Thyroid gland (tissue), 4 donors: ENCODE data around the gene TNS4. TPM values are rescaled to one million over a fixed set of nuclear protein-coding genes. Genes with fewer than 3 reads are reported as not detected.

Experiments used
- DNase-seq, 2 donors: peaks; one replicate each; pipeline ENCODE4 v3.0.0-alpha.2; 2019
- H3K27ac ChIP-seq, 3 donors: fragments of 200-600 bp; sonication (generic); 1 replicate in 2 of 3; 2 replicates in 1 of 3; pipeline ENCODE4 v1.5.1; 2016 to 2019; ENCODE audit warnings: mild to moderate bottlenecking in 1 of 3, moderate library complexity in 1 of 3
- H3K27me3 ChIP-seq: fragments of 200-600 bp; sonication (generic); one replicate; pipeline ENCODE4 v1.5.1; 2019
- H3K36me3 ChIP-seq, 2 donors: fragments of 200-600 bp; sonication (generic); one replicate each; pipeline ENCODE4 v1.5.1; 2016 to 2019
- H3K4me1 ChIP-seq, 2 donors: fragments of 200-600 bp; sonication (generic); one replicate each; pipeline ENCODE4 v1.5.1; 2017 to 2019
- H3K4me3 ChIP-seq, 3 donors: fragments of 200-600 bp; sonication (generic); replicated peaks in 1 of 3; 1 replicate in 2 of 3; 2 replicates in 1 of 3; pipeline ENCODE4 v1.5.1; 2016; ENCODE audit warnings: mild to moderate bottlenecking in 1 of 3
- H3K9me3 ChIP-seq: fragments of 200-600 bp; sonication (generic); one replicate; pipeline ENCODE4 v1.5.1; 2017
- POLR2A ChIP-seq, 2 donors: fragments of 450-650 bp; IDR thresholded peaks; one replicate each; pipeline ENCODE4 v1.6.1; 2017; ENCODE audit warnings: antibody characterized with exemption in 2 of 2, mild to moderate bottlenecking in 2 of 2, moderate library complexity in 1 of 2
- WGBS, 2 donors: methylation state at CpG; one replicate each; pipeline ENCODE4 v1.1.5; 2017; 5-methylcytosine and 5-hydroxymethylcytosine counted together
- intact Hi-C: fragments of 100-400 bp; cut with DNase I; formaldehyde crosslinking; loops from one replicate; pipeline ENCODE4 v1.15.1; 2023
- total RNA-seq, 4 donors: library from RNA; depleted of rRNA; stranded (reverse); fragments of >200 nt; gene quantifications; one replicate each; pipeline ENCODE4 v1.2.3, GENCODE V29; 2016
- TF ChIP-seq, protein P1 (sequence below), 6 experiments: fragments of 200-600 bp in 3 of 6; fragments of 450-650 bp in 3 of 6; sonication (generic) in 3 of 6; IDR thresholded peaks; one replicate each; pipeline ENCODE4 v1.5.1; 2016 to 2019; ENCODE audit warnings: antibody characterized with exemption in 6 of 6, mild to moderate bottlenecking in 2 of 6, inconsistent platforms in 1 of 6, moderate library complexity in 1 of 6

TNS4 gene
- total RNA-seq, 4 donors from 2014 or later, result 5.4 to 24.7 (median 16.2) TPM

GRCh38 chr17:40538936-40539705 lies 37.7 kb upstream of the TNS4 start:
- Histone ChIP-seq H3K9me3 (no peaks in the 10 kb centered on the region), H3K36me3 (no peaks in the 10 kb centered on the region), H3K4me3 (no peak overlapping the region), H3K27ac (peak overlapping the region; percentile 94 to 99 (median 99)), H3K4me1 (peaks cover 50 to 95% of the 10 kb centered on the region in 2 donors), H3K27me3 (no peaks in the 10 kb centered on the region)
- no peak for DNase-seq
- TF ChIP-seq, protein P1, sequence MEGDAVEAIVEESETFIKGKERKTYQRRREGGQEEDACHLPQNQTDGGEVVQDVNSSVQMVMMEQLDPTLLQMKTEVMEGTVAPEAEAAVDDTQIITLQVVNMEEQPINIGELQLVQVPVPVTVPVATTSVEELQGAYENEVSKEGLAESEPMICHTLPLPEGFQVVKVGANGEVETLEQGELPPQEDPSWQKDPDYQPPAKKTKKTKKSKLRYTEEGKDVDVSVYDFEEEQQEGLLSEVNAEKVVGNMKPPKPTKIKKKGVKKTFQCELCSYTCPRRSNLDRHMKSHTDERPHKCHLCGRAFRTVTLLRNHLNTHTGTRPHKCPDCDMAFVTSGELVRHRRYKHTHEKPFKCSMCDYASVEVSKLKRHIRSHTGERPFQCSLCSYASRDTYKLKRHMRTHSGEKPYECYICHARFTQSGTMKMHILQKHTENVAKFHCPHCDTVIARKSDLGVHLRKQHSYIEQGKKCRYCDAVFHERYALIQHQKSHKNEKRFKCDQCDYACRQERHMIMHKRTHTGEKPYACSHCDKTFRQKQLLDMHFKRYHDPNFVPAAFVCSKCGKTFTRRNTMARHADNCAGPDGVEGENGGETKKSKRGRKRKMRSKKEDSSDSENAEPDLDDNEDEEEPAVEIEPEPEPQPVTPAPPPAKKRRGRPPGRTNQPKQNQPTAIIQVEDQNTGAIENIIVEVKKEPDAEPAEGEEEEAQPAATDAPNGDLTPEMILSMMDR (IDR thresholded peaks at IDR 0.05), result no peak
- TF ChIP-seq POLR2A (IDR thresholded peaks at IDR 0.05), result no peak
- 78 to 93% methylated on average over 5 to 6 of the region's 6 CpGs for WGBS, 2 donors
- intact Hi-C loops, result no loop called here

DNA sequence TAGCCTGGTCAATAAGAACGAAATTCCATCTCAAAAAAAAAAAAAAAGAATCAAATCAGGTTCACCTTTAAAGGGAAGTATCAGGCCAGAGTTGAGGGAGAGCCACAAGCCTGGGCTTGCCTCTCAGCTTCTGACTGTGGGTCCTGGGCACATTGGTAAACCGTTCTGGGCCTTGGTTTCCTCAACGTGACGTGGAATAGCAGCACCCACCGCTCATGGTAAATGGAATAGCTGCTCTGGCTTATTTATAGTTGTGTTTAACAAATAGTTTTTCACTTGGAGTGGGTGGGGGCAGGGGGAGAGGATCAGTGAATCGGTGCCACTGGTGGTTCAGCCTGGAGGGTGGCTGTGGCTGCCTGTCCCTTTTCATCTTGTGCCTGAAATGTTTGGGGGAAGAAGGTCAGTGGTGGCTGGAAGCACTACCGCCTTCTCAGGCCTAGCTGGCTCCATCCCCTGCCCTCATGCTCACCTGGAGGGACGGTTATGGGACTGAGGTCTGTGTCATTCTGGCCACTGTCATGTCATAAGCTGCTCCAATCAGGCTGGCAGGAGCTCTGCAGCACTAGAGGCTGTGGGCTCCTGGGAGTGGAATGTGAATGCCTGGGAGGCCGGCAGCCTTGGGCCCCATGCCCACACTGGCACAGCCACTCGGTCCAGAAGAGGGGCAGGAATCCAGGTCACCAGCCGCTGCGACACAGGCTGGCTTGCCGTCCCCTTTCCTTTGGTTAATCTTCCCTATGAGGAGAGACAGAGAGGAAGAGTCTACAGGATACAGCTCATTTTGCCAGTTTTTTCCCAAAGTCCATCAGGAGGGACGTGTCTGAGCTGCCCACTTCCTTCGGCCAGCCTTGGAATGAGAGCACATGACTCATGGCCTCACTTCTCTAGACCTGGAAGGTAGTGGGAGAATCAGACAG lies 36.9 kb upstream of the TNS4 start:
- 47 to 63% methylated on average over 9 to 15 of the region's 15 CpGs for WGBS, 2 donors

DNA sequence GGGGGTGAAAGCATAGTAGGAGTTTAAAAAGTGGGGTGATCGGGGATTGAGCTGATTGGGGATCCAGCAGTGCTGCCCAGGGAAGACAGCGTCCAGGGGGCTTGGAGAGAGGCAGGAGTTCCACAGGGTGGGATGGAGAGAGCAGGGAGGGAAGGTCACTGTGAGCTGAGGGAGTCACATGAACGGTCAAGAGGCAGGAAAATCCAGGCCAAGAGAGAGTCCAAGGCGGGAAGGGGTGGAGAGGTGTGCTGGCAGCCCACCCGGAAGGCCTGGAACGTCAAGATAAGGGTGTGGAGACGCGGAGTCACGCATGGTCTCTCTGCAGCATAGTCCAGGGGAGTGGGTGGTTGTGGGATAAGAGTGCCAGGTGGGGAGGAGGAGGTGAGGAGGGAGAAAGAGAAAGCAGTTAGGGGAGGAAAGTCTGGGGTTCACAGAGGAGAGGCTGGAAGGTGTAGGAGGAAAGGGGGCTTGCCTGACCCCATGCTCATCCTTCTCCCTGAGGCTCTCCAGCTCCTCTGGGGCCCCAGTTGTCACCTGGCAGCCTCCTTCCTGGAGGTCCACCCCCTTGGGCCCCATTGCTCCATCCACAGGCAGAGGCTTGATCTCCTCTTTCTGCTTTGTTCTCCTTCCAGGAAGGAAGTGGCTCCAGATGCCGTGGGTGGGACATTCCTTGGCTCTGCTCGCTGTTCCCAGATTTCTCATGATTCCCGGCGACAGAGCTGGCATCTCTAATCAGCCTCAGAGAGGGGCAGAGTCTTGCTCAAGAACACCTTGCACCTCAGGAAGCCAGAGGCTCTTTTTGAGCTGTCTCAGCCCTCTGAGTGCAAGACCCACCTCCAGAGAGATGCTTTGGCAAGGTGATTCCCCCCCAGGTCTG lies 35.1 kb upstream of the TNS4 start:
- Histone ChIP-seq H3K36me3 (no peaks in the 10 kb centered on the region), H3K4me3 (no peak overlapping the region), H3K4me1 (peaks cover 61 to 99% of the 10 kb centered on the region in 2 donors), H3K27me3 (no peaks in the 10 kb centered on the region), H3K9me3 (no peaks in the 10 kb centered on the region), H3K27ac (peak overlapping the region; percentile 94 to 99 (median 99))
- DNase-seq, result peak; percentile 80 to 86
- intact Hi-C loops, result no loop called here
- no peak for TF ChIP-seq POLR2A (IDR thresholded peaks at IDR 0.05)
- TF ChIP-seq, protein P1 (IDR thresholded peaks at IDR 0.05), result no peak
- 18 to 19% methylated on average over 13 of the region's 13 CpGs for WGBS, 2 donors

More for the DNA sequence above, 36.9 kb upstream of the TNS4 start:
- Histone ChIP-seq H3K9me3 (no peaks in the 10 kb centered on the region), H3K36me3 (no peaks in the 10 kb centered on the region), H3K4me1 (peaks cover 50 to 96% of the 10 kb centered on the region in 2 donors), H3K27ac (peak overlapping the region; percentile 94 to 99 (median 99)), H3K27me3 (no peaks in the 10 kb centered on the region), H3K4me3 (no peak overlapping the region)
- intact Hi-C loops, result no loop called here
- peak; percentile 95 for DNase-seq
- peak; percentile 55 to 73 for TF ChIP-seq POLR2A (IDR thresholded peaks at IDR 0.05)
- TF ChIP-seq, protein P1 (IDR thresholded peaks at IDR 0.05), result no peak

DNA sequence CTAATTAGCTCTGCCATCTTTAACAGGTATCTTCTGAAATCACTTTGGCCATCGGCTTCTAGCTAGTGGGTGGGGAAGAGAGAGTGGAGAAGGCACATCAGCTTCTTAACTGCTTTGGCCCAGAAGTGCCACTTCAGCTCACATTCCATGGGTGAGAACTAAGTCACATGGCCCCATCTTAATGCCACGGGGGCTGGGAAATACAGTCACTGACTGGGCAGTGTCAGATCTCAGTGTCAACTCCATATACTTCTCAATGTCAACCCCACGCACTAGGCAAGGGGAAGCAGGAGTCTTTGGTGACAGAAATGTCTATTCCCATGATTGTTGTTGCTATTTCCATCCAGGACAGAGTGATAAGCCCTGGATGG lies 34.5 kb upstream of the TNS4 start:
- Histone ChIP-seq H3K36me3 (no peaks in the 10 kb centered on the region), H3K9me3 (no peaks in the 10 kb centered on the region), H3K27ac (peak overlapping the region; percentile 94 to 99 (median 99)), H3K4me1 (peaks cover 61 to 99% of the 10 kb centered on the region in 2 donors), H3K4me3 (no peak overlapping the region), H3K27me3 (no peaks in the 10 kb centered on the region)
- DNase-seq, result peak; percentile 95
- TF ChIP-seq POLR2A (IDR thresholded peaks at IDR 0.05), result peak in 1 of 2 donors; percentile 65
- TF ChIP-seq, protein P1 (IDR thresholded peaks at IDR 0.05), result no peak
- intact Hi-C loops, result no loop called here
- WGBS, 2 donors, result 26 to 29% methylated on average over 3 of the region's 3 CpGs
